ENCODE measurements around the gene GRK5.

GRK5 gene

DNA sequence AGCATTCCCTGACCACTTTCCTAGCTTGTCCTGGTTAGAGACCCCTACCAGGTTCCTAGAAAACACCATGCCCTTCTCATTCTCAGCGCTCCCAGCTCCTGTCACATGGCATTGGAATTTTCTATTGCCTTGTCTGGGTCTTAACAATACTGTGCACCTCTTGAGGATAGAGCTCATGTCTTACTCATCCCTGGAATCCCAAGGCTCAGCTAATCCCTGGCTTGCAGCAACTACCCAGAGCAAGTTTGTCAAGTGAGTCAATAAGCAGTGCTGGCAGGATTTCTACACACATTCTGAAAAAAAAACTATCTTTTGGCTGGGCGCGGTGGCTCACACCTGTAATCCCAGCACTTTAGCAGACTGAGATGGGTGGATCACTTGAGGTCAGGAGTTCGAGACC is 17.0 kb upstream of the GRK5 start:
- ChIA-PET CTCF (interaction anchor here (0.6 to 2.9 kb wide), 2 partner anchors 9 to 228 kb away, joined by 3 to 20 read pairs; no protein-coding TSS in a partner anchor), POLR2A (interaction anchor here (0.6 kb wide), 1 partner anchor 10 kb away, joined by 3 read pairs; no protein-coding TSS in a partner anchor)

DNA sequence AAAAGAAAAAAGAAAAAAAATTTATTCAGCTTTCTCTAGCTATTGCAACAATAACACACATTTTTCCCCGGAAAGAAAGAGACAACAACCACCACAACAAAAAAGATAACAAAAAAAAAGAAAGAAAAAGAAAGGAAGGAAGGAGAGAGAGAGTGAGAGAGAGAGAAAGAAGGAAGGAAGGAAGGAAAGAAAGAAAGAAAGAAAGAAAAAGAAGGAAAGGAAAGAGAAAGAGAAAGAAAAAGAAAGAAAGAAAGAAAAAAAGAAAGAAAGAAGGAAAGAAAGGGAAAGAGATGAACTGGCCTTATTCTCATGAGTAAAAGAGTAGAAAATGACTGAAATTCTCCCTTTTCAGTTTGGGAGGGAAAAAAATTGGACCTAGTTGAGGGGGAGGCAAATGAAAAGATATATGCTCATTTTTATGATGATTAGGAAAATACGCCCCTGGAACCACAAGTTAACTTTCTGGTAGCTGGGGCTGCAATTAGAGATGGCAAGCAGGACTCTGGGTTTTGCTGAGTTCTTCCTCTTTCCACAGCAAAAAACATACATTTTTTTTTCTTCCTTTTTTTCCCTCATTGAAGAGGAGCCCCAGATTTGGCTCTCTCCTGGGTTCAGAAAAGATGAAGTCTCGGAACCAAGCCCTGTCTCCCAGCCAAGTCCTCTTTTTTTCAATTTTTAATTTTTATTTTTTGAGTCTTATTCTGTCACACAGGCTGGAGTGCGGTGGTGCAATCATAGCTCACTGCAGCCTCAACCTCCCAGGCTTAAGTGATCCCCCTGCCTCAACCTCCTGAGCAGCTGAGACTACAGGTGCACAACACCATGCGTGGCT is 16.2 kb upstream of the GRK5 start:
- TF ChIP-seq CTBP1 (IDR thresholded peaks at IDR 0.05; ENCODE audit: borderline replicate concordance) (no peak), SP1 (IDR thresholded peaks at IDR 0.05) (no peak), FOXM1 (IDR thresholded peaks at IDR 0.05; ENCODE audit: borderline replicate concordance) (no peak), ZNF384 (IDR thresholded peaks at IDR 0.05) (no peak), ELF4 (IDR thresholded peaks at IDR 0.05) (no peak), FOXK2 (IDR thresholded peaks at IDR 0.05) (no peak), SUZ12 (IDR thresholded peaks at IDR 0.05) (no peak)
- TF ChIP-seq, protein P1, sequence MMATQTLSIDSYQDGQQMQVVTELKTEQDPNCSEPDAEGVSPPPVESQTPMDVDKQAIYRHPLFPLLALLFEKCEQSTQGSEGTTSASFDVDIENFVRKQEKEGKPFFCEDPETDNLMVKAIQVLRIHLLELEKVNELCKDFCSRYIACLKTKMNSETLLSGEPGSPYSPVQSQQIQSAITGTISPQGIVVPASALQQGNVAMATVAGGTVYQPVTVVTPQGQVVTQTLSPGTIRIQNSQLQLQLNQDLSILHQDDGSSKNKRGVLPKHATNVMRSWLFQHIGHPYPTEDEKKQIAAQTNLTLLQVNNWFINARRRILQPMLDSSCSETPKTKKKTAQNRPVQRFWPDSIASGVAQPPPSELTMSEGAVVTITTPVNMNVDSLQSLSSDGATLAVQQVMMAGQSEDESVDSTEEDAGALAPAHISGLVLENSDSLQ (IDR thresholded peaks at IDR 0.05), result no peak
- no peak for DNase-seq (ENCODE audit: extremely low spot score)
- CTCF ChIA-PET, result interaction anchor here (2.9 kb wide), 1 partner anchor 8 kb away, joined by 20 read pairs; no protein-coding TSS in a partner anchor
- POLR2A ChIA-PET, result interaction anchor here (0.6 kb wide), 1 partner anchor 11 kb away, joined by 3 read pairs; no protein-coding TSS in a partner anchor

More for the DNA sequence above, 17.0 kb upstream of the GRK5 start:
- DNase-seq (ENCODE audit: extremely low spot score), result no peak
- TF ChIP-seq SP1 (IDR thresholded peaks at IDR 0.05) (no peak), CTBP1 (IDR thresholded peaks at IDR 0.05; ENCODE audit: borderline replicate concordance) (no peak)

- DNase-seq (ENCODE audit: extremely low spot score), result no peak
- ChIA-PET CTCF (no interaction called here), POLR2A (no interaction called here)
- TF ChIP-seq TARDBP (IDR thresholded peaks at IDR 0.05) (no peak), FOXA1 (IDR thresholded peaks at IDR 0.05) (no peak), FOXM1 (IDR thresholded peaks at IDR 0.05; ENCODE audit: borderline replicate concordance) (no peak), ELF4 (IDR thresholded peaks at IDR 0.05) (no peak)
Measured at GRCh38 chr10:119191881-119192280, 15.5 kb upstream of the GRK5 start.

- TF ChIP-seq TARDBP (IDR thresholded peaks at IDR 0.05), result no peak
- no peak for TF ChIP-seq LEF1 (IDR thresholded peaks at IDR 0.05; ENCODE audit: borderline replicate concordance)
- TF ChIP-seq HDGF (IDR thresholded peaks at IDR 0.05; ENCODE audit: borderline replicate concordance), result no peak
- ChIA-PET POLR2A (no interaction called here), CTCF (interaction anchor here (0.6 to 2.6 kb wide), 11 partner anchors 8 to 661 kb away, joined by 3 to 27 read pairs (median 4); partner anchors contain the start of gene GRK5)
- DNase-seq (ENCODE audit: extremely low spot score), result no peak
Measured at GRCh38 chr10:119197921-119198320, 9.4 kb upstream of the GRK5 start.

DNA sequence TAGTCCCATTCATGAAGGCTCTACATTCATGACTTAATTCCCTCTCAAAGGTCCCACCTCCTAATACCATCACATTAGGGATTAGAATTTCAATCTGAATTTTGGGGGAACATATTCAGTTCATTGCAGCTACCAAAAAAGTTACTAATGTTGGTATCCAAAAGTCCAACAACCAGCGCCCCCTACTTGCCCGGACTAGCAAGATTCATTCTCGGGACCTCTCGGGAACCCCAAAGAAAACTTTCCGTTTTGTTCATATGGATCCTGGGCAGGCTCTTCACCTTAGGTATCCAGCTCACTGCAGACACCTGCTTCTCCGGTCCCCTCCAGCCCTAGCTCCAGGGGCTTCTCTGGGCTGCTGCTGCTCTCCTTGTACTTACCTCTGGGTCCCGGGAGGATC is 8.9 kb upstream of the GRK5 start:
- TF ChIP-seq LEF1 (IDR thresholded peaks at IDR 0.05; ENCODE audit: borderline replicate concordance), result no peak
- TF ChIP-seq CTBP1 (IDR thresholded peaks at IDR 0.05; ENCODE audit: borderline replicate concordance), result no peak
- no peak for TF ChIP-seq FOXA1 (IDR thresholded peaks at IDR 0.05)
- no peak for TF ChIP-seq ELF4 (IDR thresholded peaks at IDR 0.05)
- TF ChIP-seq ZNF384 (IDR thresholded peaks at IDR 0.05), result no peak
- no peak for TF ChIP-seq TARDBP (IDR thresholded peaks at IDR 0.05)
- TF ChIP-seq HDGF (IDR thresholded peaks at IDR 0.05; ENCODE audit: borderline replicate concordance), result no peak
- TF ChIP-seq FOXK2 (IDR thresholded peaks at IDR 0.05), result no peak
- no peak for TF ChIP-seq BHLHE40 (IDR thresholded peaks at IDR 0.05; ENCODE audit: borderline replicate concordance)
- no peak for TF ChIP-seq NFRKB (IDR thresholded peaks at IDR 0.05)
- TF ChIP-seq SP1 (IDR thresholded peaks at IDR 0.05), result no peak
- TF ChIP-seq FOXM1 (IDR thresholded peaks at IDR 0.05; ENCODE audit: borderline replicate concordance), result no peak
- no peak for TF ChIP-seq L3MBTL2 (conservative IDR thresholded peaks at IDR 0.05)
- TF ChIP-seq, protein P1 (IDR thresholded peaks at IDR 0.05), result no peak
- no peak for TF ChIP-seq ARNT (IDR thresholded peaks at IDR 0.05)
- TF ChIP-seq SUZ12 (IDR thresholded peaks at IDR 0.05), result no peak
- POLR2A ChIA-PET, result no interaction called here
- CTCF ChIA-PET, result interaction anchor here (0.6 to 2.6 kb wide), 20 partner anchors 9 to 661 kb away, joined by 3 to 27 read pairs (median 4); partner anchors contain the start of gene GRK5
- no peak for DNase-seq (ENCODE audit: extremely low spot score)

DNA sequence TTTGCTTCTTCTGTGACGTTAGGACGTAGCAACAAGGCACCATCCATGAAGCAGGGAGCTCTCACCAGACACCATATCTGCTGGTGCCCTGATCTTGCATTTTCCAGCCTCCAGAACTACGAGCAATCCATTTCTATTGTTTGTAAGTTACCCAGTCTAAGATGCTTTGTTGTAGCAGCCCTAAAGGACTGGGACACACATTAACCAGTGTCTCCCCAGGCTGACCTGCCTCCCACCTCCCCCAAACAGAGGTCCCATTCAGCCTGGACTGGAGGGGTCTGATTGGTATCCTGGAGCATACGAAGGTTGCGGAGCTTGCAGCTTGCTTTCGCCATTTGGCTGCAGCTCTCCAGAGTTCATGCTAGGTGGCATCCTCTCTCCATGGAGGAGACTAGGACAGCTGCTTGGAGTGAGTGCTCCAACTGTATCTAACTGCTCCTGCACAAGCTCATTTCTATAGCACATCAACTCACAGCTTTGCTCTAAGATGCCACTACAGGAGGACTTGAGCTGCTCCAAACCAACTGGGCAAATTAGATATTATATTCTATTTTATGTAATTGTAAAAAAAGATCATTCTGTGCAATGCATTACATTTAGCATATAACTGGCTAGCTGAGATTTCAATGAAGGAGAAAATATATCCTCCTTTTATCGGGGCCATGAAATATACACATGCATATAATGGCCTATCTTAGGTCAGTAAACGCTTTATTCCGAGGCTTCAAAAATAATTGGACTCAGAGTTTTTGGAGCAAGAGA is 8.0 kb upstream of the GRK5 start:
- peak; percentile 84 for DNase-seq (ENCODE audit: extremely low spot score)
- no peak for TF ChIP-seq ELF4 (IDR thresholded peaks at IDR 0.05)
- TF ChIP-seq SUZ12 (IDR thresholded peaks at IDR 0.05), result no peak
- TF ChIP-seq TARDBP (IDR thresholded peaks at IDR 0.05), result no peak
- no peak for TF ChIP-seq FOXK2 (IDR thresholded peaks at IDR 0.05)
- no peak for TF ChIP-seq FOXM1 (IDR thresholded peaks at IDR 0.05; ENCODE audit: borderline replicate concordance)
- TF ChIP-seq, protein P1 (IDR thresholded peaks at IDR 0.05), result no peak
- no peak for TF ChIP-seq SP1 (IDR thresholded peaks at IDR 0.05)
- TF ChIP-seq ARNT (IDR thresholded peaks at IDR 0.05), result no peak
- no peak for TF ChIP-seq ZNF384 (IDR thresholded peaks at IDR 0.05)
- TF ChIP-seq L3MBTL2 (conservative IDR thresholded peaks at IDR 0.05), result no peak
- no peak for TF ChIP-seq FOXA1 (IDR thresholded peaks at IDR 0.05)
- no peak for TF ChIP-seq BHLHE40 (IDR thresholded peaks at IDR 0.05; ENCODE audit: borderline replicate concordance)
- no peak for TF ChIP-seq NFRKB (IDR thresholded peaks at IDR 0.05)
- no peak for TF ChIP-seq LEF1 (IDR thresholded peaks at IDR 0.05; ENCODE audit: borderline replicate concordance)
- no peak for TF ChIP-seq CTBP1 (IDR thresholded peaks at IDR 0.05; ENCODE audit: borderline replicate concordance)
- TF ChIP-seq HDGF (IDR thresholded peaks at IDR 0.05; ENCODE audit: borderline replicate concordance), result no peak
- CTCF ChIA-PET, result interaction anchor here (0.5 to 2.6 kb wide), 38 partner anchors 9 to 719 kb away, joined by 3 to 27 read pairs (median 4); partner anchors contain the start of gene GRK5
- POLR2A ChIA-PET, result interaction anchor here (0.7 to 1.3 kb wide), 3 partner anchors 246 to 398 kb away, joined by 3 to 5 read pairs (median 3); partner anchors contain the start of genes RGS10 and TIAL1

Measured in HEK293T (cell line).